Activated CD8-positive, alpha-beta memory T cell treated with anti-CD3 and anti-CD28 coated beads, Interleukin-2, amount 10 ng/mL, durations not matched to agents 7 days and 5 days (primary cell): Measurements from ENCODE around the gene SMIM32. TPM values are rescaled to one million over a fixed set of nuclear protein-coding genes. Genes with fewer than 3 reads are reported as not detected.

Experiments
- ATAC-seq: fragments of 150-1000 bp; cut with Tn5 transposase; one replicate; pipeline ENCODE4 v1.10.0; 2021; ENCODE audit warnings: moderate library complexity
- CTCF ChIA-PET: fragments of 350-600 bp; sonication (Branson Sonifier 250); formaldehyde crosslinking; loops from one replicate; lab custom pipeline; 2021; ENCODE audit warnings: antibody characterized with exemption; lab: Charles Lee
- DNase-seq: peaks from one replicate; pipeline ENCODE4 v3.0.0-alpha.2; 2020
- H3K27ac Mint-ChIP-seq: one replicate; pipeline ENCODE4 v1.8.0; 2021; ENCODE audit warnings: mild to moderate bottlenecking, mixed read lengths
- H3K27me3 Mint-ChIP-seq: one replicate; pipeline ENCODE4 v1.8.0; 2021; ENCODE audit warnings: mixed read lengths
- H3K36me3 Mint-ChIP-seq: one replicate; pipeline ENCODE4 v1.8.0; 2021; ENCODE audit warnings: mild to moderate bottlenecking, mixed read lengths
- H3K4me1 Mint-ChIP-seq: one replicate; pipeline ENCODE4 v1.8.0; 2021; ENCODE audit warnings: mixed read lengths
- H3K4me3 Mint-ChIP-seq: one replicate; pipeline ENCODE4 v1.8.0; 2021; ENCODE audit warnings: mild to moderate bottlenecking, moderate library complexity, mixed read lengths
- H3K9me3 Mint-ChIP-seq: one replicate; pipeline ENCODE4 v1.8.0; 2022; ENCODE audit warnings: low read depth, mixed read lengths
- total RNA-seq, 2 experiments: library from RNA; stranded (reverse); gene quantifications; one replicate each; pipeline ENCODE4 v1.2.3, GENCODE V29; 2021

SMIM32 gene
- total RNA-seq, 2 experiments from 2014 or later, result not detected

DNA sequence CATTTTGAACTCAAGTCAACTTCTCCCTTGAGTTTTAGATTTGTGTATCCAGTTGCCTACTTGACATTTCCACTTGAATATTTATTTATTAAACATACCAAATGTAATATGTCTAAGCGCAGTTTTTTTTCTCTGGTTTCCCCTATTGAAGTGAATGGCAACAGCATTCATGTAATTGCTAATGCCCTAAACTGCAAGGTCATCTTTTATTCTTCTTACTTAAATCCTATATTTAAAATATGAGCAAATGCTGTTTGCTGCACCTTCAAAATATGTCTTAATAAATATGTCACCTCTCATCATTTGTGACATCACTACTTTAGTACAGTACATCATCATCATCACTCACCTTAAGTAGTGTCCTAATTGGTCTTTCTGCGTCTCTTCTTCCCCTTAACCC, 37.9 kb downstream of the SMIM32 start:
- Mint-ChIP-seq H3K36me3 (peaks cover 35% of the 10 kb centered on the region), H3K27me3 (no peaks in the 10 kb centered on the region), H3K9me3 (no peaks in the 10 kb centered on the region), H3K4me1 (peaks cover 3% of the 10 kb centered on the region), H3K27ac (no peak overlapping the region), H3K4me3 (no peak overlapping the region)
- ATAC-seq, result no peak
- DNase-seq, result no peak
- CTCF ChIA-PET, result no interaction called here

GRCh38 chr5:136153581-136154236, 39.3 kb downstream of the SMIM32 start:
- ATAC-seq, result no peak
- H3K36me3 Mint-ChIP-seq, result peaks cover 39% of the 10 kb centered on the region
- peaks cover 3% of the 10 kb centered on the region for H3K4me1 Mint-ChIP-seq
- DNase-seq, result no peak
- CTCF ChIA-PET, result no interaction called here
- no peaks in the 10 kb centered on the region for H3K9me3 Mint-ChIP-seq
- H3K27ac Mint-ChIP-seq, result no peak overlapping the region
- H3K4me3 Mint-ChIP-seq, result no peak overlapping the region
- H3K27me3 Mint-ChIP-seq, result no peaks in the 10 kb centered on the region

GRCh38 chr5:136149891-136150290, 43.1 kb downstream of the SMIM32 start:
- no peaks in the 10 kb centered on the region for H3K9me3 Mint-ChIP-seq
- no peak overlapping the region for H3K4me3 Mint-ChIP-seq
- H3K36me3 Mint-ChIP-seq, result peaks cover 26% of the 10 kb centered on the region
- DNase-seq (no peak), ATAC-seq (no peak)
- CTCF ChIA-PET, result no interaction called here
- no peak overlapping the region for H3K27ac Mint-ChIP-seq
- peaks cover 4% of the 10 kb centered on the region for H3K4me1 Mint-ChIP-seq
- H3K27me3 Mint-ChIP-seq, result no peaks in the 10 kb centered on the region

- DNase-seq (no peak), ATAC-seq (no peak)
- H3K9me3 Mint-ChIP-seq, result no peaks in the 10 kb centered on the region
- H3K27ac Mint-ChIP-seq, result no peak overlapping the region
- H3K4me1 Mint-ChIP-seq, result peaks cover 4% of the 10 kb centered on the region
- no peak overlapping the region for H3K4me3 Mint-ChIP-seq
- H3K36me3 Mint-ChIP-seq, result peaks cover 11% of the 10 kb centered on the region
- CTCF ChIA-PET, result no interaction called here
- H3K27me3 Mint-ChIP-seq, result no peaks in the 10 kb centered on the region
Measured at GRCh38 chr5:136147632-136148031, 45.3 kb downstream of the SMIM32 start.

- DNase-seq (no peak), ATAC-seq (no peak)
- Mint-ChIP-seq H3K4me3 (no peak overlapping the region), H3K36me3 (peaks cover 10% of the 10 kb centered on the region), H3K9me3 (no peaks in the 10 kb centered on the region), H3K27me3 (no peaks in the 10 kb centered on the region), H3K27ac (no peak overlapping the region), H3K4me1 (peaks cover 1% of the 10 kb centered on the region)
- CTCF ChIA-PET, result no interaction called here
Measured at GRCh38 chr5:136146201-136146600, 46.8 kb downstream of the SMIM32 start.

- H3K36me3 Mint-ChIP-seq, result peaks cover 5% of the 10 kb centered on the region
- CTCF ChIA-PET, result no interaction called here
- DNase-seq (no peak), ATAC-seq (no peak)
- H3K9me3 Mint-ChIP-seq, result no peaks in the 10 kb centered on the region
- no peak overlapping the region for H3K4me3 Mint-ChIP-seq
- no peak overlapping the region for H3K27ac Mint-ChIP-seq
- peaks cover 1% of the 10 kb centered on the region for H3K4me1 Mint-ChIP-seq
- no peaks in the 10 kb centered on the region for H3K27me3 Mint-ChIP-seq
Measured at GRCh38 chr5:136145030-136145429, 47.9 kb downstream of the SMIM32 start.

DNA sequence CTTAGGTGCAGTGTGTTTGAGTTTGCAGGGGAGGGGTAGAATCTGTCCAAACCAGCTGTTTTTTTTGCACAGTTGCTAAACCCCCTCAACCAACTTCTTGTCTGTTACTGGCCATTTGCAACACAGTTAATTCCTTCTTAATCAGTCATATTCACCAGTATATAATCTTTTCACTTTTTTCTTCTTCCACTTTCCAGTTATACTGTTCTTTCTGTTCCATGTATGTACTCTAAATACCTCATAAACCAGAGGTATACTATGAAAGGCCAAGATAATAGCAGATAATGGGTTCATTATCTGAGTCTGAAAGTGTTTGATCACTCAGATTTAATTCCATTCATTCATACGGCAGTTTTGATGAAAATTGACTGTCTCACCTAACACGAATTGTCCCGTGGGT, 49.2 kb downstream of the SMIM32 start:
- CTCF ChIA-PET, result no interaction called here
- H3K27ac Mint-ChIP-seq, result no peak overlapping the region
- ATAC-seq (no peak), DNase-seq (no peak)
- no peaks in the 10 kb centered on the region for H3K27me3 Mint-ChIP-seq
- H3K4me1 Mint-ChIP-seq, result peaks cover 5% of the 10 kb centered on the region
- no peak overlapping the region for H3K4me3 Mint-ChIP-seq
- H3K9me3 Mint-ChIP-seq, result no peaks in the 10 kb centered on the region
- peaks cover 8% of the 10 kb centered on the region for H3K36me3 Mint-ChIP-seq

DNA sequence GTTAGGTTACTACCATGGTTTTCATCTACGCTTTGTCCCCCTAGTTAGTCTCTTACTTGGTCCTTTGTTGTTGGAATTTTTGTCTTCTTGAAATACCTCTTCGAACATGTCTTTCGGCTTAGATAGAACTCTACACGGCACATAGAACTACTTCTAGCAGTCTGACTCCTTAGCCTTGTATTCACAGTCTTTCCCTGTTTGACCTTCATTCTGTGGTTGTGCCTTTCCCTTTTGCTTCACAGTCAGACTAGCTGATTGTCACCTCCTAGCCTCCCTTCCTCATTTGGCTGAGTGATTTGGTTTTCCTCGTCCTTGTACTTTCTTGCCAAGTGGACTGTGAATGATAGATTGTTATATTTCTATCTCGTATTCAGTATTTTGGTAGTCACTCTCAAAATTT, 49.6 kb downstream of the SMIM32 start:
- Mint-ChIP-seq H3K36me3 (peaks cover 8% of the 10 kb centered on the region), H3K27me3 (no peaks in the 10 kb centered on the region), H3K27ac (no peak overlapping the region), H3K9me3 (no peaks in the 10 kb centered on the region), H3K4me1 (peaks cover 7% of the 10 kb centered on the region), H3K4me3 (no peak overlapping the region)
- no peak for DNase-seq
- no peak for ATAC-seq
- CTCF ChIA-PET, result no interaction called here

DNA sequence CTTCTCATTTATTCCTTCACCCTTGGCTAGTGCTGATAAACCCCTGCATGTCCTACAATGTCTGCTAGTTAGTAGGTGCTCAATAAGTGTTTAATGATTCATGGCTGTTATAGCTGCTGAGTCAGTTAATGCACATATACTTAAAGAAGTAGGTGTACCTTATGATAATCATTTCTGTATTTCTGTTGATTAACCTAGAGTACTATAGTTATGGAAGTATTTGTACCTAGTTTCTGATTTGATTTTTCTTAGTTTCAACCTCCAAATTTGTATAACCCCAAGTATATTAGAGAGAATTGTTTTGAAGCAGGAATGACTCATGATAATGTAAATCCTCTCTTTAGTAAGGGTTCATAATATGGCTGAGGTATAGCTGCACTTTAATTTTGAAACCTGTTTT, 51.4 kb downstream of the SMIM32 start:
- no peaks in the 10 kb centered on the region for H3K9me3 Mint-ChIP-seq
- H3K4me1 Mint-ChIP-seq, result peaks cover 20% of the 10 kb centered on the region
- H3K4me3 Mint-ChIP-seq, result no peak overlapping the region
- H3K36me3 Mint-ChIP-seq, result peaks cover 8% of the 10 kb centered on the region
- no peak for DNase-seq
- H3K27me3 Mint-ChIP-seq, result no peaks in the 10 kb centered on the region
- ATAC-seq, result peak; percentile 20
- CTCF ChIA-PET, result interaction anchor here (1.4 kb wide), 1 partner anchor 12 kb away, joined by 3 read pairs; no protein-coding TSS in a partner anchor
- no peak overlapping the region for H3K27ac Mint-ChIP-seq

Other genes starting within 250 kb of the SMIM32 start
- not detected for gene LECT2, start 238.2 kb downstream of the SMIM32 start, total RNA-seq
- gene TGFBI, start 164.2 kb downstream of the SMIM32 start, total RNA-seq, result under 1 TPM; 0.26 to 0.42 TPM
- 10 to 100 TPM; 16.8 to 21.8 TPM for gene SMAD5, start 60.3 kb downstream of the SMIM32 start, total RNA-seq
- gene TRPC7, start 172.4 kb upstream of the SMIM32 start, total RNA-seq, result not detected